HepG2 (cell line): Measurements from ENCODE around the gene OSBPL10. TPM values are rescaled to one million over a fixed set of nuclear protein-coding genes. Genes with fewer than 3 reads are reported as not detected.

Experiments used
- ATAC-seq: fragments of 200-7000 bp; cut with Tn5 transposase; 3 replicates; pipeline ENCODE4 v1.9.1; 2020; ENCODE audit warnings: mild to moderate bottlenecking, moderate library complexity
- BruUV-seq: library from RNA; stranded (reverse); fragments of 400-500 nt; replicated peaks from 2 replicates; lab custom pipeline; 2021; lab: Mats Ljungman, UMichigan
- CTCF ChIA-PET: fragments of 300-600 bp; formaldehyde crosslinking; extraction: SDS; loops from one replicate; lab custom pipeline; 2021; ENCODE audit warnings: low total read pairs, inconsistent platforms, low intra/inter-chr PET ratio; lab: Yijun Ruan, JAX
- POLR2A ChIA-PET: fragments of 350-600 bp; sonication (Branson Sonifier 250); formaldehyde crosslinking; loops from one replicate; lab custom pipeline; 2020; ENCODE audit warnings: antibody characterized with exemption, inconsistent platforms; lab: Yijun Ruan, JAX
- DNase-seq: peaks from one replicate; pipeline ENCODE4 v3.0.0-alpha.2; 2015; ENCODE audit warnings: low spot score
- FAIRE-seq: peaks from 3 replicates; lab custom pipeline; 2011; peaks lifted over from hg19 to GRCh38; lab: Jason Lieb, UNC
- H2AFZ ChIP-seq: one replicate; pipeline ENCODE4 v1.6.1; 2011; ENCODE audit warnings: low read length, inconsistent platforms
- H3K27ac ChIP-seq: fragments of 300-600 bp; 3 replicates; pipeline ENCODE4 v1.8.0; 2011; ENCODE audit warnings: mixed run types, mild to moderate bottlenecking, mixed read lengths, low read length, inconsistent platforms; ENCODE audit not compliant: insufficient read depth; ENCODE audit errors: extremely low read length
- H3K27me3 ChIP-seq, 2 experiments: fragments of 200-600 bp in 1 of 2; 2 replicates in 1 of 2; 3 replicates in 1 of 2; pipeline versions ENCODE4 v1.6.0 to v1.8.0; 2011; ENCODE audit warnings: low read length in 2 of 2, mild to moderate bottlenecking in 2 of 2, moderate library complexity in 2 of 2, inconsistent platforms in 1 of 2; ENCODE audit not compliant: insufficient read depth in 2 of 2, control insufficient read depth in 1 of 2
- H3K36me3 ChIP-seq, 2 experiments: fragments of 200-600 bp in 1 of 2; replicated peaks in 1 of 2; 2 replicates in 1 of 2; 3 replicates in 1 of 2; pipeline versions ENCODE4 v1.5.1 to v1.8.0; 2011; ENCODE audit warnings: low read length in 2 of 2, inconsistent platforms in 1 of 2; ENCODE audit not compliant: insufficient read depth in 2 of 2, control insufficient read depth in 1 of 2
- H3K4me1 ChIP-seq: 2 replicates; pipeline ENCODE4 v1.5.1; 2012; ENCODE audit warnings: low read length, inconsistent platforms; ENCODE audit not compliant: insufficient read depth
- H3K4me2 ChIP-seq: 2 replicates; pipeline ENCODE4 v1.6.0; 2011; ENCODE audit warnings: low read depth, low read length, inconsistent platforms
- H3K4me3 ChIP-seq, 3 experiments: fragments of 200-600 bp in 1 of 3; sonication (generic), shearing (Covaris generic) in 1 of 3; replicated peaks in 1 of 3; 2 replicates each; pipeline ENCODE4 v1.5.1; 2011 to 2016; ENCODE audit warnings: low read length in 3 of 3, inconsistent platforms in 2 of 3, low read depth in 2 of 3, mild to moderate bottlenecking in 2 of 3, control low read depth in 1 of 3, mixed read lengths in 1 of 3; ENCODE audit not compliant: insufficient read depth in 1 of 3
- H3K79me2 ChIP-seq: one replicate; pipeline ENCODE4 v1.6.1; 2011; ENCODE audit warnings: low read length, inconsistent platforms; ENCODE audit not compliant: insufficient read depth
- H3K9ac ChIP-seq: 2 replicates; pipeline ENCODE4 v1.6.0; 2011; ENCODE audit warnings: mild to moderate bottlenecking, low read depth, low read length, inconsistent platforms; ENCODE audit not compliant: insufficient read depth
- H3K9me3 ChIP-seq: 2 replicates; pipeline ENCODE4 v1.5.1; 2012; ENCODE audit warnings: mild to moderate bottlenecking, low read length
- H4K20me1 ChIP-seq: 2 replicates; pipeline ENCODE4 v1.6.0; 2011; ENCODE audit warnings: inconsistent platforms, mild to moderate bottlenecking, low read length, moderate library complexity; ENCODE audit not compliant: insufficient read depth
- ARHGAP35 ChIP-seq: sonication (generic); formaldehyde crosslinking; IDR thresholded peaks from 2 replicates; pipeline ENCODE4 v1.9.0; 2022; ENCODE audit warnings: mild to moderate bottlenecking, inconsistent platforms, moderate library complexity, missing genetic modification reagents, borderline replicate concordance
- DMAP1 ChIP-seq: IDR thresholded peaks from 2 replicates; pipeline ENCODE4 v1.6.1; 2016
- FOXK1 ChIP-seq: sonication (generic); formaldehyde crosslinking; IDR thresholded peaks from 2 replicates; pipeline ENCODE4 v1.4.0; 2020; ENCODE audit warnings: low read depth, missing genetic modification reagents, borderline replicate concordance
- FOXK2 ChIP-seq: fragments of 450-650 bp; IDR thresholded peaks from 2 replicates; pipeline ENCODE4 v1.6.1; 2016
- HMG20A ChIP-seq: IDR thresholded peaks from 2 replicates; pipeline ENCODE4 v1.6.1; 2016; ENCODE audit warnings: borderline replicate concordance
- MTF2 ChIP-seq: sonication (generic); formaldehyde crosslinking; IDR thresholded peaks from 2 replicates; pipeline ENCODE4 v1.5.0; 2020; ENCODE audit warnings: missing genetic modification reagents, borderline replicate concordance
- NR2F6 ChIP-seq, 2 experiments: IDR thresholded peaks; 2 replicates each; pipeline ENCODE4 v1.6.1; 2016; ENCODE audit warnings: antibody characterized with exemption in 1 of 2, mild to moderate bottlenecking in 1 of 2
- RFX1 ChIP-seq: fragments of 450-650 bp; IDR thresholded peaks from 2 replicates; pipeline ENCODE4 v1.6.1; 2017
- ZNF496 ChIP-seq: sonication (generic); formaldehyde crosslinking; IDR thresholded peaks from 2 replicates; pipeline ENCODE4 v1.8.1; 2023; ENCODE audit warnings: mild to moderate bottlenecking, moderate library complexity, missing genetic modification reagents; ENCODE audit not compliant: insufficient replicate concordance
- WGBS: methylation state at CpG from one replicate; pipeline ENCODE4 v1.1.6; 2017; ENCODE audit warnings: low lambda C conversion rate; 5-methylcytosine and 5-hydroxymethylcytosine counted together
- in situ Hi-C: cut with HindIII; loops from 2 replicates; pipeline ENCODE4 v1.10.0; 2017; ENCODE audit warnings: low pct_unique_long_range_greater_than_20kb; ENCODE audit not compliant: extremely low pct_ligation_motif_present
- intact Hi-C: fragments of 100-400 bp; cut with micrococcal nuclease; formaldehyde crosslinking; loops from one replicate; pipeline ENCODE4 v1.10.0; 2022; ENCODE audit not compliant: unreplicated experiment
- polyA plus RNA-seq, 8 experiments: library from polyadenylated mRNA; depleted of rRNA in 3 of 8; stranded (reverse) in 7 of 8; unstranded in 1 of 8; fragments of >200 nt; fragmentation: Illumina TruSeq in 4 of 8; extraction: Trizol in 4 of 8; gene quantifications; 2 replicates each; pipeline versions ENCODE4 v1.2.1 to v1.2.3, GENCODE V29; 2011 to 2016; ENCODE audit warnings: low read depth in 4 of 8, missing spikeins in 1 of 8, mixed read lengths in 1 of 8; ENCODE audit not compliant: insufficient read depth in 1 of 8
- total RNA-seq, 5 experiments: library from RNA; depleted of rRNA; stranded (reverse); fragments of >200 nt; fragmentation: Illumina TruSeq; extraction: Trizol; gene quantifications; 2 replicates each; pipeline ENCODE4 v1.2.3, GENCODE V29; 2016; ENCODE audit warnings: low read depth in 1 of 5
- TF ChIP-seq, protein P1 (sequence below): sonication (generic); formaldehyde crosslinking; IDR thresholded peaks from 2 replicates; pipeline ENCODE4 v1.4.0; 2020; ENCODE audit warnings: missing genetic modification reagents
- TF ChIP-seq, protein P2 (sequence below): sonication (generic); formaldehyde crosslinking; IDR thresholded peaks from 2 replicates; pipeline ENCODE4 v1.9.0; 2021; ENCODE audit warnings: missing genetic modification reagents, borderline replicate concordance
- TF ChIP-seq, protein P3 (sequence below): sonication (generic); formaldehyde crosslinking; IDR thresholded peaks from 2 replicates; pipeline ENCODE4 v1.5.0; 2020; ENCODE audit warnings: missing genetic modification reagents

Gene OSBPL10
- total and polyA plus RNA-seq, 2 of the 13 experiments (the other 11 are each of a cell fraction or from before 2014, with no cell fraction given), result 10.3 to 28.6 TPM

DNA sequence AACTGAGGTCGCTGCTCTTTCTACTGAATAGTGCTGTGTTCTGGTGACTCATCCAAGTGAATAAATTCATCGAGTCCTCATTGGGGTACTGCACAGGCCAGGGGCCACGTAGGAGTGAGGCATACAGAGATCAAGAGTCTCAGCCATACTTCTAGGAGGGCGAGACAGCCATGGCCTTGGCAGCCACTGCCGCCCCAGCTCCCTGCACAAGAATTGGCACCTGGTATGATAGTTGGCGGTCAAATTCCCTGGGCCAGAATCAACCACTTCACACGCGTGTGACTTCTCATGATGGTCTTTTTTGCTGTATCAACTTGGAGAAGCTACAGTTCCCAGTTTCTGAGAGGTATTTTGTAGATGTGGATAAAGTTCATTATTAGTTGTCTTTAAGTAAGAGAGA, 161.6 kb downstream of the OSBPL10 start:
- POLR2A ChIA-PET, result no interaction called here
- H3K9ac ChIP-seq, result no peak overlapping the region
- BruUV-seq, result no TSS peak
- no peak overlapping the region for H3K4me2 ChIP-seq
- no peaks in the 10 kb centered on the region for H3K27me3 ChIP-seq
- CTCF ChIA-PET, result no interaction called here
- no peaks in the 10 kb centered on the region for H3K79me2 ChIP-seq
- no peak overlapping the region for H2AFZ ChIP-seq
- no peak overlapping the region for H3K27ac ChIP-seq
- peaks cover 5 to 16% of the 10 kb centered on the region in 2 experiments; a peak in 3 of 5 replicates for H3K36me3 ChIP-seq
- no peak overlapping the region for H3K4me3 ChIP-seq
- ATAC-seq, result no peak
- no peak for FAIRE-seq
- no peak for TF ChIP-seq NR2F6 (IDR thresholded peaks at IDR 0.05)
- TF ChIP-seq NR2F6 (CRISPR knock-in tag; IDR thresholded peaks at IDR 0.05), result no peak
- no peak for TF ChIP-seq FOXK2
- no peak for TF ChIP-seq RFX1
- TF ChIP-seq ZNF496 (CRISPR knock-in tag), result no peak
- no peaks in the 10 kb centered on the region for H3K9me3 ChIP-seq
- H4K20me1 ChIP-seq, result no peaks in the 10 kb centered on the region
- in situ Hi-C loops (no loop called here), intact Hi-C loops (no loop called here)
- H3K4me1 ChIP-seq, result peaks cover 34% of the 10 kb centered on the region
- DNase-seq, result no peak
- 94% methylated on average over 8 of the region's 8 CpGs for WGBS

DNA sequence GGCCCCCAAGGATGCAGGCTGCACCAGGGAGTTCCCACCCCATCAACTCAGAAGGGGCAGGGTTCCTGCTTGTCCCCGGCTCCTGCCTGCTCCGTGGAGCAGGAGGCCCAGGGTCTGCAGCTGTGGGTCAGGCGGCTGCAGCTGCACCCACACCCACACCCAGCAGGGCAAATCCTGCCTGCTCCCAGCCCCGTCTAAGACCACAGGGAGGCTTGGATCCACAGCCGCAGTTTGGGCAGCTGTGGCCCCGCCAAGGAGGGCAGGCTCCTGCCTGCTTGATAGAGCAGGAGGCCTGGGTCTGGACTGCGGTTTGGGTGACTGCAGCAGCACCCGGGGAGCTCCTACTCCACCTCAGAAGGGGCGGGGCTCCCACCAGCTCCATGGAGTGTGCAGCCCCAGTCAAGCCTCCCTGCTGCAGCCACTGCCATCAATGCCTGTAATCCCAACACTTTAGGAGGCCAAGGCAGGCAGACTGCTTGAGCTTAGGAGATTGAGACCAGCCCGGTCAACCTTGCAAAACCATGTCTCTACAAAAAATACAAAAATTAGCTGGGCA, 163.6 kb downstream of the OSBPL10 start:
- no peaks in the 10 kb centered on the region for H4K20me1 ChIP-seq
- DNase-seq, result no peak
- H3K27ac ChIP-seq, result no peak overlapping the region
- no peak overlapping the region for H3K4me2 ChIP-seq
- POLR2A ChIA-PET, result no interaction called here
- no peak overlapping the region for H3K9ac ChIP-seq
- FAIRE-seq, result no peak
- H3K4me3 ChIP-seq, result no peak overlapping the region
- peaks cover 2 to 11% of the 10 kb centered on the region in 2 experiments; a peak in 3 of 5 replicates for H3K36me3 ChIP-seq
- WGBS, result 100% methylated on average over 3 of the region's 10 CpGs
- no TSS peak for BruUV-seq
- no peaks in the 10 kb centered on the region for H3K9me3 ChIP-seq
- CTCF ChIA-PET, result no interaction called here
- in situ Hi-C loops, result no loop called here
- no peaks in the 10 kb centered on the region for H3K79me2 ChIP-seq
- peaks cover 33% of the 10 kb centered on the region for H3K4me1 ChIP-seq
- TF ChIP-seq, protein P1, sequence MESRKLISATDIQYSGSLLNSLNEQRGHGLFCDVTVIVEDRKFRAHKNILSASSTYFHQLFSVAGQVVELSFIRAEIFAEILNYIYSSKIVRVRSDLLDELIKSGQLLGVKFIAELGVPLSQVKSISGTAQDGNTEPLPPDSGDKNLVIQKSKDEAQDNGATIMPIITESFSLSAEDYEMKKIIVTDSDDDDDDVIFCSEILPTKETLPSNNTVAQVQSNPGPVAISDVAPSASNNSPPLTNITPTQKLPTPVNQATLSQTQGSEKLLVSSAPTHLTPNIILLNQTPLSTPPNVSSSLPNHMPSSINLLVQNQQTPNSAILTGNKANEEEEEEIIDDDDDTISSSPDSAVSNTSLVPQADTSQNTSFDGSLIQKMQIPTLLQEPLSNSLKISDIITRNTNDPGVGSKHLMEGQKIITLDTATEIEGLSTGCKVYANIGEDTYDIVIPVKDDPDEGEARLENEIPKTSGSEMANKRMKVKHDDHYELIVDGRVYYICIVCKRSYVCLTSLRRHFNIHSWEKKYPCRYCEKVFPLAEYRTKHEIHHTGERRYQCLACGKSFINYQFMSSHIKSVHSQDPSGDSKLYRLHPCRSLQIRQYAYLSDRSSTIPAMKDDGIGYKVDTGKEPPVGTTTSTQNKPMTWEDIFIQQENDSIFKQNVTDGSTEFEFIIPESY (CRISPR knock-in tag), result no peak
- TF ChIP-seq DMAP1 (CRISPR knock-in tag), result no peak
- TF ChIP-seq FOXK1 (CRISPR knock-in tag), result no peak
- no peak for TF ChIP-seq HMG20A
- TF ChIP-seq, protein P2, sequence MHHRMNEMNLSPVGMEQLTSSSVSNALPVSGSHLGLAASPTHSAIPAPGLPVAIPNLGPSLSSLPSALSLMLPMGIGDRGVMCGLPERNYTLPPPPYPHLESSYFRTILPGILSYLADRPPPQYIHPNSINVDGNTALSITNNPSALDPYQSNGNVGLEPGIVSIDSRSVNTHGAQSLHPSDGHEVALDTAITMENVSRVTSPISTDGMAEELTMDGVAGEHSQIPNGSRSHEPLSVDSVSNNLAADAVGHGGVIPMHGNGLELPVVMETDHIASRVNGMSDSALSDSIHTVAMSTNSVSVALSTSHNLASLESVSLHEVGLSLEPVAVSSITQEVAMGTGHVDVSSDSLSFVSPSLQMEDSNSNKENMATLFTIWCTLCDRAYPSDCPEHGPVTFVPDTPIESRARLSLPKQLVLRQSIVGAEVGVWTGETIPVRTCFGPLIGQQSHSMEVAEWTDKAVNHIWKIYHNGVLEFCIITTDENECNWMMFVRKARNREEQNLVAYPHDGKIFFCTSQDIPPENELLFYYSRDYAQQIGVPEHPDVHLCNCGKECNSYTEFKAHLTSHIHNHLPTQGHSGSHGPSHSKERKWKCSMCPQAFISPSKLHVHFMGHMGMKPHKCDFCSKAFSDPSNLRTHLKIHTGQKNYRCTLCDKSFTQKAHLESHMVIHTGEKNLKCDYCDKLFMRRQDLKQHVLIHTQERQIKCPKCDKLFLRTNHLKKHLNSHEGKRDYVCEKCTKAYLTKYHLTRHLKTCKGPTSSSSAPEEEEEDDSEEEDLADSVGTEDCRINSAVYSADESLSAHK (CRISPR knock-in tag), result no peak
- TF ChIP-seq, protein P3, sequence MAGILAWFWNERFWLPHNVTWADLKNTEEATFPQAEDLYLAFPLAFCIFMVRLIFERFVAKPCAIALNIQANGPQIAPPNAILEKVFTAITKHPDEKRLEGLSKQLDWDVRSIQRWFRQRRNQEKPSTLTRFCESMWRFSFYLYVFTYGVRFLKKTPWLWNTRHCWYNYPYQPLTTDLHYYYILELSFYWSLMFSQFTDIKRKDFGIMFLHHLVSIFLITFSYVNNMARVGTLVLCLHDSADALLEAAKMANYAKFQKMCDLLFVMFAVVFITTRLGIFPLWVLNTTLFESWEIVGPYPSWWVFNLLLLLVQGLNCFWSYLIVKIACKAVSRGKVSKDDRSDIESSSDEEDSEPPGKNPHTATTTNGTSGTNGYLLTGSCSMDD (CRISPR knock-in tag), result no peak
- no peak for TF ChIP-seq MTF2 (CRISPR knock-in tag)
- TF ChIP-seq ARHGAP35 (CRISPR knock-in tag), result no peak
- no peak overlapping the region for H2AFZ ChIP-seq
- no peaks in the 10 kb centered on the region for H3K27me3 ChIP-seq
- no peak for ATAC-seq
- intact Hi-C loops, result no loop called here
